ENCODE measurements around the gene P3H4. TPM values are rescaled to one million over a fixed set of nuclear protein-coding genes. Genes with fewer than 3 reads are reported as not detected.

P3H4 gene
- 50.4 and 54.2 TPM in 2 replicates for total RNA-seq

GRCh38 chr17:41811549-41812380 lies at the start of gene P3H4:
P3H4 (minus strand) TSS chr17:41811949; CDS start chr17:41811915, 34 bp downstream.

GRCh38 chr17:41837761-41838538 lies 26.2 kb upstream of the P3H4 start, which contains the start of gene KLHL10:
KLHL10 (plus strand) TSS chr17:41837825; CDS start chr17:41837933, 108 bp downstream.

GRCh38 chr17:41835800-41836549 lies 24.2 kb upstream of the P3H4 start, which contains the start of gene NT5C3B:
NT5C3B (minus strand) TSS chr17:41836232; CDS start chr17:41836193, 39 bp downstream.

GRCh38 chr17:41812381-41813151 lies 817 bp upstream of the P3H4 start, which contains the start of gene FKBP10:
FKBP10 (plus strand) TSS chr17:41813004; CDS start chr17:41813035, 31 bp downstream.

GRCh38 chr17:41786227-41787020 lies 25.3 kb downstream of the P3H4 start, which contains the start of gene JUP:
JUP (minus strand) TSS chr17:41786711; CDS start chr17:41771854, 14,857 bp downstream.

Other genes with a start within 250 kb of the P3H4 start
- 0.78 and 1.0 TPM in 2 replicates for gene KRT9, start 239.9 kb downstream of the P3H4 start, total RNA-seq
- 5,968 and 7,158 TPM in 2 replicates for gene KRT14, start 225.1 kb downstream of the P3H4 start, total RNA-seq
- gene KRT16, start 199.2 kb downstream of the P3H4 start, total RNA-seq, result 4,917 and 6,689 TPM in 2 replicates
- gene KRT17, start 187.4 kb downstream of the P3H4 start, total RNA-seq, result 20,831 and 21,525 TPM in 2 replicates
- 116 and 141 TPM in 2 replicates for gene EIF1, start 123.1 kb downstream of the P3H4 start, total RNA-seq
- 7.2 TPM in 1 of 2 replicates, not detected in the other for gene GAST, start 99.6 kb downstream of the P3H4 start, total RNA-seq
- gene HAP1, start 77.3 kb downstream of the P3H4 start, total RNA-seq, result 0.71 and 7.3 TPM in 2 replicates
- 967 and 1,681 TPM in 2 replicates for gene JUP, start 25.2 kb downstream of the P3H4 start, total RNA-seq
- 100 and 141 TPM in 2 replicates for gene FKBP10, start 1.1 kb upstream of the P3H4 start, total RNA-seq
- 64.2 and 66.7 TPM in 2 replicates for gene NT5C3B, start 24.3 kb upstream of the P3H4 start, total RNA-seq
- not detected in 2 replicates for gene KLHL10, start 25.9 kb upstream of the P3H4 start, total RNA-seq
- gene KLHL11, start 53.5 kb upstream of the P3H4 start, total RNA-seq, result 17.6 and 23.0 TPM in 2 replicates
- 230 and 298 TPM in 2 replicates for gene ACLY, start 107.0 kb upstream of the P3H4 start, total RNA-seq
- 0.21 TPM in 1 of 2 replicates, not detected in the other for gene ODAD4, start 118.7 kb upstream of the P3H4 start, total RNA-seq
- 52.0 and 62.0 TPM in 2 replicates for gene CNP, start 154.8 kb upstream of the P3H4 start, total RNA-seq
- 64.3 TPM in 2 replicates for gene DNAJC7, start 205.5 kb upstream of the P3H4 start, total RNA-seq
- gene NKIRAS2, start 208.1 kb upstream of the P3H4 start, total RNA-seq, result 36.9 and 56.0 TPM in 2 replicates
- 0.28 and 0.74 TPM in 2 replicates for gene C17orf113, start 238.7 kb upstream of the P3H4 start, total RNA-seq